LNCAP (cell line): ENCODE measurements around the gene MGLL.

Experiments
- TF ChIP-seq, protein P1 (sequence below): fragments of 450-650 bp; IDR thresholded peaks from 2 replicates; pipeline ENCODE4 v1.5.1; 2017; ENCODE audit warnings: mild to moderate bottlenecking

MGLL gene

DNA sequence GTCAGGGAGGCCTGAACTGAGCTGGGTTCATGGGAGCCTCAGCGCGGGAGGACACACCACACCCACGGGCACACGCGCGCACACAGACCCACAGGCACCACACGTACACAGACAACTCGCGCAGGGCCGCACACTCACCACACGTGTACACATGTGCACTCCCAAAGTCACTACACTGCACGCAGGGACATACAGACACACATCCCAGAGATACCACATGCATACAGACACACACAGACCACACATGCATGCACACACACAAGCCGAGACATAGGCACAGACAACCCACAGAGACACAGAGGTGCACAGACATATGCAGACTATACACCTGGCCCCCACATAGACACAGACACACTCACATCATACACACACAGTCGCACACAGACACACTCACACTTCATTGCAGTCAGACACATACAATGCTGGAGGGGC is 1.1 kb upstream of the MGLL start:
- TF ChIP-seq, protein P1, sequence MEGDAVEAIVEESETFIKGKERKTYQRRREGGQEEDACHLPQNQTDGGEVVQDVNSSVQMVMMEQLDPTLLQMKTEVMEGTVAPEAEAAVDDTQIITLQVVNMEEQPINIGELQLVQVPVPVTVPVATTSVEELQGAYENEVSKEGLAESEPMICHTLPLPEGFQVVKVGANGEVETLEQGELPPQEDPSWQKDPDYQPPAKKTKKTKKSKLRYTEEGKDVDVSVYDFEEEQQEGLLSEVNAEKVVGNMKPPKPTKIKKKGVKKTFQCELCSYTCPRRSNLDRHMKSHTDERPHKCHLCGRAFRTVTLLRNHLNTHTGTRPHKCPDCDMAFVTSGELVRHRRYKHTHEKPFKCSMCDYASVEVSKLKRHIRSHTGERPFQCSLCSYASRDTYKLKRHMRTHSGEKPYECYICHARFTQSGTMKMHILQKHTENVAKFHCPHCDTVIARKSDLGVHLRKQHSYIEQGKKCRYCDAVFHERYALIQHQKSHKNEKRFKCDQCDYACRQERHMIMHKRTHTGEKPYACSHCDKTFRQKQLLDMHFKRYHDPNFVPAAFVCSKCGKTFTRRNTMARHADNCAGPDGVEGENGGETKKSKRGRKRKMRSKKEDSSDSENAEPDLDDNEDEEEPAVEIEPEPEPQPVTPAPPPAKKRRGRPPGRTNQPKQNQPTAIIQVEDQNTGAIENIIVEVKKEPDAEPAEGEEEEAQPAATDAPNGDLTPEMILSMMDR = 0 out of 2 replicates have a peak, but pooled peaks have one; percentile 3

DNA sequence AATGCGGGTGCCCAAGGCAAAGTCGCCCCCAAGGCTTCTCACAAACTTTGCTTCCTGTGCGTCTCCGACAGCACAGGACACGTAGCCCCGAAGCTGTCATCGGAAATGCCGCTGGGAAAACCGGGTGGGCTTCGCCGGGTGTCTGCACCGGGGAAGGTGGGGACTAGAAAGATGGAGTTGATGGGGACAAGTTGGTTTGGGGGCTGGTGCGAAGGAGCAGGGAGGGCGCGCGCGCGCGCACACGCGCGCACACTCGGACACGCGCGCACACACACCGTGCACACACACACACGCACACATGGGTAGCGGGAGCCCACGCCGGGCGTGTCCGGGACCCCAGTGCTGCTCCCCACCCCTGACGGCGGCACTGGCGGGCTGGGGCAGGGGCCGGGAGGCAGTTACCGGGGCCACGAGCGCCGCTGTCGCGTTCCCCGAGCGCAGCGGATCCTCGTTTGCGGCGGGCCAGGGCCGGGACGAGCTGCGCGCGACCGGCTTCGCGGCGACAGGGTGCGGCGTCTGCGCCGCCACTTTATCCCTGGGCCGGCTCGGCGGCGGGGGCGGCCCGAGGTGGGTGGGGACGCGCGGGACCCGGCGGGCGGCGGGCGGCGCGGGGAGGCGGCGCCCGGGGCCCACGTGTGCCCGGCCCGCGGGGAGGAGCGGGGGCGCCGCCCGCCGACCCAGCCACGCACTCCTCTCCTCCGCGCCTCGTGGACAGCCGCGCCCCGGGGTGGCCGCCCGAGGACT is 539 bp upstream of the MGLL start:
- TF ChIP-seq, protein P1 = 0 out of 2 replicates have a peak, but pooled peaks have one; percentile 7

DNA sequence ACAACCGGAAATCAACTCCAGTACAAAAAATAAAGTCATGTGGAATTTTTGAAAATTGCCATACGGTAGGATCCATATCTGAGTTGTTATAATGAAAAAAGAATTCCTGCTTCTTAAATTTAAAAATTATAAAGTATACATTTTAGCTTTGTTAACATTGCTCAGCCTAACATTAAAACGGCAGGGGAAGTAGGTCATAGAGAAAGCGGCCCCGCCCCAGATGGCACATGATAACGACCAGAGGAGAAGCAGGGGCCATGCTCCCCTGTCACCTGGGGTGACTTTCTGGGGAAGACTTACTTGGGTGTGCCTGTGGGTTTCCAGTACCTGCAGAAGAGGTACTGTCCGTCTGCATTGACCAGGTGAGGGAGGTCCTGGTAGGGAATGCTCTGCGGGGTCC is 921 bp downstream of the MGLL start:
- TF ChIP-seq, protein P1 = no peak

DNA sequence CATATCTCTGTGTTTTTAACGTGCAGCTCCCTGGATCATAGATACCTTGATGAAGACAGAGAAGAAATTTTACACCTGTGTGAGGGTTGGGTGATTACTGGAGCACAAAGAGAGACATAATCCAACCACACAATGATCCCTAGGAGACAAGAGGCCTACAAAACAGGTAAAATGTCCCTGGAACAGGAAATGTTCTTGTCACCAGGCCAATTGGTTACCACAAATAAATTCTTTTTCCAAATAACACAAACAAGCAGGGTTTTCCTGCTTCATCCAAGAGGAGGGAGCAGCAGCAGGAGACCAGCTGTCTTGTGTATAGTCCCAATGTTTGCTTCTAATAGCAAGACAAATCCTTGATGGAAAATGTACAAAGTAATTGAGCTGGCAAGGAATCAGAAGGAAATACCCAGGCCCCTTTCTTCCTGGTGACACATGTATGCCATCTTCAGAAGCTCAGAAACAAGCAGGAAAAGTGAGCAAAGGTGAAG is 1.4 kb downstream of the MGLL start:
- TF ChIP-seq, protein P1 = no peak

DNA sequence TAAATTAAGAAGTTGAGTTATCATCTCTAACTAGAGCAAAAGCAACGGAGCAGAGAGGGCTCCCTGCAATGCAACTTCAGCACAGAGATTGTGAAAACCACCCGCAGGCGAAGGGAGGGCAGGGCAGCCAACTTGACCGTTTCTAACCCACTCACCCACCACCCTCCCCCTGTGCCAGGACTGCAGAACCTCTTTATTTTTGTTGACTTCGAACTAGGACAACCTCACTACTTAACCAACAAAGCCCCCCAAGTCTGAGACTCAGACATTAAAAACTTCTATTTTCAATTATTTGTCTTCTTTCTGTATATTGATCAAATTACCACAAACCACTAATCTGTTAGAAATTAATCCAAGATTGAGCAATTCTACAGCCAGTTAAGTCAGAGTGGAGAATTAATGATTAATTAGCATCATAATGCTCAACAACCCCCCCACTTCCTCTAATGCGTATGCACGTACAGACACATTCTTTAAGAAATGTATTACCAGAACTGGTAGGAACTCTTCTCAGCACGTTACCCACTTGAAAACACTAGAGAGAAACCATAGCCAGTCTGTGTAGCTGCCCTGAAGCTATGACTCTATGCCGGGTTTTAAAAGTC is 2.0 kb downstream of the MGLL start:
- TF ChIP-seq, protein P1 = no peak

DNA sequence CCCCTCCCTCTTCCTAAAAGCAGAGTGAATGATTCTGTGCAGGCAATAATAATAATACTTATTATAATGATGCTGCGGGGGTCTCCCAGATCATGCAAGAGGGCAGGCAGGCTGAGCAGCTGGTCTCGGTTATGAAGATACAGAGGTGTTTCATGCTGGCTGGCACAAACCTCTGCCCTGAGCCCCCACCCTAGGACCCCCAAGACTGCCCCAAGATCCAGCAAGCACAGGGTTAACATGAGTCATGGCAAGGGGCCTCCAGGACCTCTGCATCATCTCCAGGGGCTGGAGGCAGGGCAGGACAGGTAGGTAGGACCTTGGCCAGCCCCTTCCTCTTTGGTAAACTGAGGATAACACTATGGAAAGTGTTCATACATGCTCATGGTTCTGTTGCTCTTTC is 2.7 kb downstream of the MGLL start:
- TF ChIP-seq, protein P1 = no peak

DNA sequence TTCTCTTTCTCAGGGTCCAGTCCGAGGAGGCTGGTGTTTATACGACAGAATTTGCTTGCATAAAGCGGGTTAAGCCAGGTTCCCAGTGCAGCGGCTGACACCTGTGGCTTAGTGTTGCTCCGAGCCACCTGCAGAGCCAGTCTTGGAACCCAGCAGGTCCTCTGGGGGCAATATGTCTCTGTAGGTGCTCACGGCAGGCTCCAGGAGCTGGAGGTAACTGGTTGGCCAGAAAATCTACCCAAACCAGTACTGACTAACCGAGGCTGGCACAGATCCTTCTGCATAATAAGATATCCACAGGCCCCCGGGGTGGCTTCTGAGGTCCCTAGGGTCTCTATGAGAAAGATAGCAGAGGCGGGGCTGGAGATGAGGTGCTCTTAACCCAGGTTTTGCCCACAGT is 3.2 kb downstream of the MGLL start:
- TF ChIP-seq, protein P1 = no peak
